ENCODE measurements around the gene MAN1C1. TPM values are rescaled to one million over a fixed set of nuclear protein-coding genes. Genes with fewer than 3 reads are reported as not detected.

MAN1C1 gene
- total and polyA plus RNA-seq, 8 donors: 2.1 to 9.2 (median 4.0) TPM

DNA sequence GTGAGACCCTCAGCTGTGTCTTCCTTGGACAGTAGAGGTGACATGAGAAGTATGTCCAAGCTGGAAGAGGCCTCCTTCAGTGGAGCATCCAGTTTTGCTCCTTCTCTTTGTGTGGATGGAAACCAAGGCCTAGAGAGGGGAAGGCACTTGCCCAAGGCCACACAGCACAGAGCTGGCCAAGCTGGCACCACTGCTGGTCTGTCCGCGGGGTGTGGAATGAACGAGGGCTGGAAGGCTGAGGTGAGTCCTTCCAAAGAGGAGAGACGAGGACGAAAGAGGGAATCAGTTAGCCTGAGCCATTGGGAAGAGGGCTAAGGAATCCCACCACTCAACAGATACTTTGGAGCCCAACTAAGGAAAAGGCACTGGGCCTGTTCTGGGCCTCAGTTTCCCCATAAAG is 155.6 kb downstream of the MAN1C1 start:
- H3K9me3 ChIP-seq: no peaks in the 10 kb centered on the region
- no peak overlapping the region for H3K4me3 ChIP-seq
- 36 to 50% methylated on average over 5 of the region's 5 CpGs for WGBS, 2 donors
- no peak for FAIRE-seq
- ATAC-seq: peak; percentile 1 to 27 (median 13)
- peaks cover 40 to 54% (median 44%) of the 10 kb centered on the region in 3 donors for H3K4me1 ChIP-seq
- peak in 1 of 6 donors; percentile 56 for DNase-seq
- H3K27ac ChIP-seq: peak overlapping the region; percentile 53 to 86 (median 76)
- intact Hi-C loops (cut with DNase I): no loop called here
- H3K27me3 ChIP-seq: no peaks in the 10 kb centered on the region
- no peaks in the 10 kb centered on the region for H3K36me3 ChIP-seq
- TF ChIP-seq, protein P1, sequence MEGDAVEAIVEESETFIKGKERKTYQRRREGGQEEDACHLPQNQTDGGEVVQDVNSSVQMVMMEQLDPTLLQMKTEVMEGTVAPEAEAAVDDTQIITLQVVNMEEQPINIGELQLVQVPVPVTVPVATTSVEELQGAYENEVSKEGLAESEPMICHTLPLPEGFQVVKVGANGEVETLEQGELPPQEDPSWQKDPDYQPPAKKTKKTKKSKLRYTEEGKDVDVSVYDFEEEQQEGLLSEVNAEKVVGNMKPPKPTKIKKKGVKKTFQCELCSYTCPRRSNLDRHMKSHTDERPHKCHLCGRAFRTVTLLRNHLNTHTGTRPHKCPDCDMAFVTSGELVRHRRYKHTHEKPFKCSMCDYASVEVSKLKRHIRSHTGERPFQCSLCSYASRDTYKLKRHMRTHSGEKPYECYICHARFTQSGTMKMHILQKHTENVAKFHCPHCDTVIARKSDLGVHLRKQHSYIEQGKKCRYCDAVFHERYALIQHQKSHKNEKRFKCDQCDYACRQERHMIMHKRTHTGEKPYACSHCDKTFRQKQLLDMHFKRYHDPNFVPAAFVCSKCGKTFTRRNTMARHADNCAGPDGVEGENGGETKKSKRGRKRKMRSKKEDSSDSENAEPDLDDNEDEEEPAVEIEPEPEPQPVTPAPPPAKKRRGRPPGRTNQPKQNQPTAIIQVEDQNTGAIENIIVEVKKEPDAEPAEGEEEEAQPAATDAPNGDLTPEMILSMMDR (IDR thresholded peaks at IDR 0.05): no peak

DNA sequence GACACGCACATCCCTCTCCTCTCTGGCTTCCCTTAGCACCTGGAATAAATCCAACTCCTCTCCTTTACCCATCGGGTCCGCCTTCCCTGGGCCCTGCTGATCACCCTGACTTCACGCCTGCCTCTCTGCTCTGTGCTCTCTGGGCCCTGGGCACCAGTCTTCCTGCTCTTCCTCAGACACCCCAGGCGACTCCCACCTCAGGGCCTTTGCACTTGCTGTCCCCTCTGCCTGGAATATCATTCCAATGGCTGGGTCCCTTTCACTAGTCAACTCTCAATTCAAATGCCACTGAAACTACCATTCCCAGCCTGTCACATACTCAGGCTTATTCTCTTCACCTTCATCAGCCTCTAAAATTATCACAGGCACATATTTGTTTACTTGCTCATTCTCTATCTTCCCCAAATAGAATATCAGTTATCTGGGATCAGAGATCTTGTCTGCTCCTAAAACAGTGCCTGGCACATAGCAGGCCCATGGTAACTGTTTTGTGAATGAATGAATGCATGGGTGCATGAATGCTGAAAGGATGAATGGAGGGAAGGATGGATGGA is 156.2 kb downstream of the MAN1C1 start:
- Histone ChIP-seq H3K27me3 (no peaks in the 10 kb centered on the region), H3K4me3 (no peak overlapping the region), H3K36me3 (no peaks in the 10 kb centered on the region), H3K9me3 (no peaks in the 10 kb centered on the region), H3K27ac (peak overlapping the region; percentile 53 to 86 (median 76)), H3K4me1 (peaks cover 40 to 54% (median 44%) of the 10 kb centered on the region in 3 donors)
- ATAC-seq: no peak
- intact Hi-C loops (cut with DNase I): no loop called here
- FAIRE-seq: no peak
- DNase-seq: no peak
- 71 to 73% methylated on average over 5 of the region's 5 CpGs for WGBS, 2 donors
- TF ChIP-seq, protein P1 (IDR thresholded peaks at IDR 0.05): no peak

DNA sequence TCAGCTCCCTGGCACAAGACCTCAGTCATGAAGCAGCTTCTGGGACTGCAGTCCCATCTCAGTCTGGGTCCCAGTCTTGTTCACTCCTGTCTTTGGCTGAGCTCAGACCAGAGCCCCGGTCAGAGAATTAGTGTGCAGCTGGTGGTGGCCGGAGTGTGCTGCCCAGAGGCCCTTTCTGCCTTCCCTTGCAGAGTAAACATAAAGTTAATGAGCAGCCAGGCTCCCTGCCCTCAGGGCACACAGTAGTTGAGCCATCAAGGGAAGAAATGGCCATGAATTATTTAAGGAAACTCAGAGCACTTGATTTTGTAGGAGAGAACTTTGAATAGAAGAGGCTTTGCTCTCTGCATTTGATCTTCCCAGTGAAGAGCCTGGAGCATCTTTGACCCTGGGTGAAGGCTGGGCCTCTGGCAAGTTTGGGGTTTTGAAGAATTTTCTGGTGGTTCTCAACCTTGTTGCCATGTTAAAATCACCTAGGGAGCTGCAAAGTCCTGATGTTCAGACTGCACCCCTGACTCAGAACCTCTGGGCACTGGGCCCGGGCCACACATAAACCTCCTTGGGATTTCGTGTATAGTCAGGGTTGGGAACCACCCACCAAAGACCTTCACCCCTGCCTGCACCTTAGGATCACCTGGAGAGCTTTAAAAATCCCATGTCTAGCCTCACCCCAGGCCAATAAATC is 157.0 kb downstream of the MAN1C1 start:
- peak overlapping the region; percentile 59 to 86 (median 76) for H3K27ac ChIP-seq
- peaks cover 40 to 54% (median 44%) of the 10 kb centered on the region in 3 donors for H3K4me1 ChIP-seq

DNA sequence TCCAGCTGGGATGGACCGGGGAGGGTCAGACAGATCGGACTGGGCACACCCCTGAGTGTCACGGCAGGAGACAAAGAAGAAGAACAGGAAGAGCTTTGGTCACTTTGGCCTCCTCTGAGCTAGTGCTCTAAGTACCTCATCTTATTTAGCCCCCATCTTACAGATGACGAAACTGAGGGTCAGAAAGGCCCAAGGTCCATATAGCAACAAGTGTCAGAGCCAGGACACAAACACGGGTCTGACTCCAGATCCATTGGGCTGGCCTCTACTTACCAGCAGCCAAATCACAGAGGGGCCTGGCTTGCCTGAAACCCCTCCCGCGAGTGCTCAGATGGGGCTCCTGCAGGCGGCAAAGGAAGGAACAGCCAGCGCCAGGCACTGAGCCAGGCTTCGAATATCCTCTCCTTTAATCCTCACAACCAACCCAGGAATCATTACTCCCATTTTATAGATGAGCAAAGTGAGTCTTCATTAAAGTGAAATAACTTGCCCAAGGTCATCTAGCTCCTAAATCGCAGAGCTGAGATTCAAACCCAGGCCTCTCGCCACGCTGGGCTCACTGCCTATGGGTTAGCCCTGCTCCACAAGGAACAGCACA is 157.7 kb downstream of the MAN1C1 start:
- intact Hi-C loops (cut with DNase I): no loop called here
- peak overlapping the region; percentile 59 to 86 (median 76) for H3K27ac ChIP-seq
- H3K36me3 ChIP-seq: no peaks in the 10 kb centered on the region
- H3K9me3 ChIP-seq: no peaks in the 10 kb centered on the region
- no peak for DNase-seq
- TF ChIP-seq, protein P1 (IDR thresholded peaks at IDR 0.05): no peak
- peaks cover 40 to 54% (median 44%) of the 10 kb centered on the region in 3 donors for H3K4me1 ChIP-seq
- no peaks in the 10 kb centered on the region for H3K27me3 ChIP-seq
- no peak for FAIRE-seq
- no peak for ATAC-seq
- WGBS, 2 donors: 52 to 55% methylated on average over 13 of the region's 13 CpGs
- peak overlapping the region in 1 of 4 donors; percentile 8 for H3K4me3 ChIP-seq

More for the DNA sequence above, 157.0 kb downstream of the MAN1C1 start:
- DNase-seq: peak in 5 of 6 donors; percentile 68 to 87 (median 73)
- no peak for FAIRE-seq
- WGBS, 2 donors: 13 to 15% methylated on average over 4 of the region's 4 CpGs
- TF ChIP-seq, protein P1 (IDR thresholded peaks at IDR 0.05): no peak
- Histone ChIP-seq H3K4me3 (peak overlapping the region in 1 of 4 donors; percentile 8), H3K36me3 (no peaks in the 10 kb centered on the region), H3K9me3 (no peaks in the 10 kb centered on the region), H3K27me3 (no peaks in the 10 kb centered on the region)
- intact Hi-C loops (cut with DNase I): no loop called here
- peak; percentile 74 to 86 (median 84) for ATAC-seq

Measured in pancreas (tissue), 10 donors.